GM23248 (cell line): Measurements from ENCODE around the gene ADAM8.

Experiments used
- EZH2 ChIP-seq: fragments of 200-600 bp; sonication (generic); IDR thresholded peaks from 2 replicates; pipeline ENCODE4 v1.6.1; 2018; ENCODE audit warnings: antibody characterized with exemption, mild to moderate bottlenecking; ENCODE audit not compliant: insufficient read depth, poor library complexity, severe bottlenecking
- EZH2phosphoT487 ChIP-seq: fragments of 200-600 bp; sonication (generic); IDR thresholded peaks from 2 replicates; pipeline ENCODE4 v1.6.1; 2018; ENCODE audit warnings: antibody characterized with exemption, moderate library complexity, mild to moderate bottlenecking, low read depth; ENCODE audit not compliant: insufficient read depth

DNA sequence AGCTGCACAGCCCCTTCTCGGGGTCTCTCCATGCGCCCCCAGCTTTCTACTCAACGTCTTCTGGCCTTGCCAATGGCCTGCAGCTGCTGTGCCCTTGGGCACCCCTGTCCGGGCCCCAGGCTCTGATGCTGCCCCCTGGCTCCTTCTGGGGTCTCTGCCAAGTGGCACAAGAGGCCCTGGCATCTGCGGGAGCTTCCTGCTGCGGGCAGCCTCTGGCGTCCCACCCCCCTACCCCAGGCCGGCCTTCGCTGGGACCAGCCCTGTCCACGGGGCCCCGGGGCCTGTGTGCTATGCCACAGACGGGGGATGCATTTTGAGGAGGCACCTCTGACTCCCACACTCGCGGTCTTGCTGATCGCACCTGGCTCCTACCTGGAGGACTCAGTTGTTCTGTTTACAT is 36.7 kb downstream of the ADAM8 start:
- no peak for TF ChIP-seq EZH2
- no peak for TF ChIP-seq EZH2phosphoT487
